GM06990 (cell line): ENCODE data around the gene SEMA3E.
"Not testable (repeated sequence)": the region's sequence is repeated elsewhere in the genome, so short reads cannot be mapped to it uniquely, and the experiment has no call there.

Experiments used
- DNase-seq: peaks from one replicate; pipeline ENCODE4 v3.0.0-alpha.2; 2011; ENCODE audit not compliant: insufficient read length; ENCODE audit errors: extremely low read depth
- H3K27me3 ChIP-seq: replicated peaks from 2 replicates; pipeline ENCODE4 v1.6.0; 2011; ENCODE audit warnings: low read length; ENCODE audit not compliant: control insufficient read depth, insufficient read depth
- H3K36me3 ChIP-seq: 2 replicates; pipeline ENCODE4 v1.5.1; 2011; ENCODE audit warnings: low read length; ENCODE audit not compliant: control insufficient read depth, insufficient read depth
- H3K4me3 ChIP-seq: replicated peaks from 2 replicates; pipeline ENCODE4 v1.5.1; 2011; ENCODE audit warnings: low read depth, mild to moderate bottlenecking, control low read depth, low read length
- CTCF ChIP-seq: IDR thresholded peaks from 2 replicates; pipeline ENCODE4 v1.5.1; 2011; ENCODE audit warnings: low read length, control low read depth, mild to moderate bottlenecking, inconsistent platforms; ENCODE audit not compliant: insufficient read depth, poor library complexity, severe bottlenecking

SEMA3E gene

GRCh38 chr7:83691095-83691494 is 42.2 kb upstream of the SEMA3E start:
- no peaks in the 10 kb centered on the region for H3K27me3 ChIP-seq
- DNase-seq = no peak
- no peak for TF ChIP-seq CTCF
- no peak overlapping the region for H3K4me3 ChIP-seq
- no peaks in the 10 kb centered on the region for H3K36me3 ChIP-seq

- no peaks in the 10 kb centered on the region for H3K36me3 ChIP-seq
- no peaks in the 10 kb centered on the region for H3K27me3 ChIP-seq
- no peak for DNase-seq
- TF ChIP-seq CTCF = no peak
- no peak overlapping the region for H3K4me3 ChIP-seq
These were observed 40.9 kb upstream of the SEMA3E start for GRCh38 chr7:83689855-83690254.

- DNase-seq = no peak
- TF ChIP-seq CTCF = no peak
- H3K4me3 ChIP-seq = no peak overlapping the region
- H3K36me3 ChIP-seq = no peaks in the 10 kb centered on the region
- H3K27me3 ChIP-seq = no peaks in the 10 kb centered on the region
These were observed 37.5 kb upstream of the SEMA3E start for GRCh38 chr7:83686416-83686815.

- no peaks in the 10 kb centered on the region for H3K27me3 ChIP-seq
- TF ChIP-seq CTCF = no peak
- DNase-seq = no peak
- H3K4me3 ChIP-seq = no peak overlapping the region
- H3K36me3 ChIP-seq = no peaks in the 10 kb centered on the region
These were observed 36.0 kb upstream of the SEMA3E start for GRCh38 chr7:83684928-83685327.

GRCh38 chr7:83681200-83681778 is 32.4 kb upstream of the SEMA3E start:
- Histone ChIP-seq H3K36me3 (no peaks in the 10 kb centered on the region), H3K27me3 (no peaks in the 10 kb centered on the region), H3K4me3 (no peak overlapping the region)
- TF ChIP-seq CTCF = no peak
- DNase-seq = no peak

- Histone ChIP-seq H3K4me3 (no peak overlapping the region), H3K36me3 (no peaks in the 10 kb centered on the region), H3K27me3 (no peaks in the 10 kb centered on the region)
- DNase-seq = no peak
- no peak for TF ChIP-seq CTCF
These were observed 28.4 kb upstream of the SEMA3E start for GRCh38 chr7:83677180-83677866.

- H3K27me3 ChIP-seq, H3K4me3 ChIP-seq, H3K36me3 ChIP-seq, DNase-seq: not testable (repeated sequence)
These were observed 24.4 kb upstream of the SEMA3E start for GRCh38 chr7:83673291-83673690.
